ENCODE data around the gene FRMPD1.
"Not testable (repeated sequence)": the region's sequence is repeated elsewhere in the genome, so short reads cannot be mapped to it uniquely, and the experiment has no call there.

FRMPD1 gene

DNA sequence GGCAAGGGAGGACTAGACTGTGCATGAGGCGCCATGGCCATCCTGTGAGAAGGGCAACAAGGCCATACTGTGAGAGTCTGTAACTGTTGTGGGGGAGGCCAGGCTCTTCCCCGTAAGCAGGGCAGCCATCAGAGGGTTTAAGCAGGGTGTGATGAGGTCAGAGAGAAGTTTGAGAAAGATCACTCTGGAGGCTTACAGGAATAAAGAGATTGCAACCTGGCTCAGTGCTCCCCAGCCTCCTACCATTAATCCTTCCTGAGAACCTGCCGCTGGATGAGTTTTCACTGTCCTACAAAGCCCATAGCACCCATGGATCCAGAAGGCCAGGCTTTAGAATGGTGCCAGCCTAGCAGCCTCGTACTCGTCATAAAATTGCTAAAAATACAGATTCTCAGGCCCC, 88.5 kb downstream of the FRMPD1 start:
- DNase-seq (ENCODE audit: low read depth in 2 of 2) = no peak

DNA sequence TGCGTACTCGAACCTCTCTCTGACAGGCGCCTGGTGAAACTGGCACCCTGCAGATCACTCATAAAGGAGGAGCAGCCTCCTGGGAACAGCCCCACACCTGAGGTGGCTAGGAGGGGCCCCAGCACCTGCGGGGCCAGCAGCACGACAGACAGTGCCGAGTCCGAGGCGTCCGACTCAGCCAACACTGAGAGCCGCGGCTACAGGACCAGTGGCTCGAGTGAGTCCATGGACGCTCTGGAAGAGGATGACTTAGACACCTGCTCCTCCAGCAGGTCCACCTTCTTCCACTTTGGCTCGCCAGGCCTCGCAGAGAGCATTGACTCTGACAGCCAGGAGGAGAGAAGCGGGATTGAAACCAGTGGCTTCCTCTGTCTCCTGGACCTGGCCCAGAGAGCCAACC, 89.4 kb downstream of the FRMPD1 start:
- DNase-seq (ENCODE audit: low read depth in 2 of 2) = no peak

DNA sequence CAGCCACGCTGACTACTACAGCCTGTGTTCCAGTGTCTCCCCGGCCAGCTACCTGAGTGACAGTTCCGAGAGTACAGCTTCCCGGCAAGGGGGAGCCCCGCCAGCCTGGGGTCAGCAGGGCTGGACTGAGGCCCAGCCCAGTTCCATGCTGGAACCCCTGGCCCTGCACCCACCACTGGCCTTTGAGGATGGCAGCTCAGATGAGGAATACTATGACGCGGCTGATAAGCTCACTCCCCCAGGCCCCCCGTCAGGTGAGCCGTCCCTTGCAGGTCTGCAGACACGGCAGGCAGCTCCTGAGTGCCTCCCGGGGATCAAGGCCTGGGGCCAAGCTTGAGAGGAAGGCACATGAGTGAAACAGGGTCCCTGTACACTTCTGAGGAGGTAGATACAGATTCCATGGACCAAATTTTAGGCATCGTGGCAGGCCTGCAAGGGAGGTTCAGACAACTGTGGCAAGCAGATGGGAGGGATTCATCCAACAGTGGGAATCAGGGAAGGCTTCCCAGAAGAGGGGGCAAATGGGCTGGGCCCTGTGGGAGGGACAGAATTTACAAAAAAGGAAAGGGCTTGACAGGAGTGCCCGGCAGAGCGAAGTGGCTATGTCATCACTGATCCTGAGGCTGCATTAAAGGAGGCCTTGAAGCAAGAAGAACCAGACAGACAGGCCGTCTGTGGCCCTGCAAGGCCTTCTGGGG, 90.0 kb downstream of the FRMPD1 start:
- DNase-seq (ENCODE audit: low read depth in 2 of 2) = no peak

DNA sequence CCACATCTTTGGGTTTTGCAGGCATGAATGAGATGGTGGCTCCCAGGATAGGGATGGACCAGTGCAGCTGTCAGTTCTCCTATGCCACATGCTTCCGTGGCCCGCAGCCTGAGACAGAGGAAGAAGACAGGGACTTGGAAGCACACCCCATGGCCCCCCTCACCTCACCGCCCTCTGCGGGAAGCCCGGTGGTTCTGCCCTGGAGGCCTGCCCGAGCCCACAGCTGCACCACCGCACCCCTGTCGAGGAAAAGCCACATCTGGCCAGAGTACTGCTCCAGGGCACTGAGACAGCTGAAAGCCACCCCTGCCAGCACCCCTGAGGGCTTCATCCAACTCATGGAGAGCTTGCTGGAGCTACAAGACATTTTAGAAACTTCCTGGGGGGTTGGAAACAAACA, 95.2 kb downstream of the FRMPD1 start:
- DNase-seq (ENCODE audit: low read depth in 2 of 2) = no peak

DNA sequence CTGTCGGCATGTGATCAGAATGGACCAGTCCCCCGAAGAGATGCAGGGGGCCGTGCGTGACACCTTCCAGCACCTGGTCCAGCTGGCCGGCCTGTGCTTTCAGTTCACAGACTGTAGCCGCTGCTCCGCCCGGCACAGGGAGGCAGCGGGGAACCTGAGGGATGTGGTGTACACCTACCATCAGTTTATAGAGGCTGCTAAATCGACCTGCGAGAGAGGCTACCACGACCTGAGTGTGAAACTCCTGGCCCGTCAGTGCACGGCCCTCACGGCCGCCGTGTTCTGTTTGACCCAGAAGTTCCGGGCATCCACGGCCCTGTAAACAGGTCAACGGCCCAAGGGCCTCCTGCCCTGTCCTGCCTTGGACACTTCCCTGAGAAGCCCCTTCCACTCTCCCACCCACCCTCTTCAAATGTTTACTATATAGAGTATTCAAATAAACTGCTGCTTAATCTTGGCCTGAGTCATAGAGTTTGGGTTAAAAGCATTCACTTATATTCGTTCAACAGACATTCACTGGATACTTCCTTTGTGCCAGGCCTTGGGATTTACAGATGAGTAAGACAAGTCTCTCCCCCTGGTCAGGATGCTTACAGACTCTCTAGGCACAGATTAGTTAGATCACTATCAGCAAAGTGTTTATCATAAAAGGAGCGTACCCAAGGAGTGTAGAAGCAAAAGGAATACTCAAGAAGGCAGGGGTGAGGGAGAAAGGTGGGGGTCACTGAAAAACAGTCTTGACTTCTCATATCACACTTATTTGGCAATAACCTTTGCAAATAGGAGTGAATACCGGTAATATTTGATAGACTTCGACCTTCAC, 95.9 kb downstream of the FRMPD1 start:
- no peak for DNase-seq (ENCODE audit: low read depth in 2 of 2)

DNA sequence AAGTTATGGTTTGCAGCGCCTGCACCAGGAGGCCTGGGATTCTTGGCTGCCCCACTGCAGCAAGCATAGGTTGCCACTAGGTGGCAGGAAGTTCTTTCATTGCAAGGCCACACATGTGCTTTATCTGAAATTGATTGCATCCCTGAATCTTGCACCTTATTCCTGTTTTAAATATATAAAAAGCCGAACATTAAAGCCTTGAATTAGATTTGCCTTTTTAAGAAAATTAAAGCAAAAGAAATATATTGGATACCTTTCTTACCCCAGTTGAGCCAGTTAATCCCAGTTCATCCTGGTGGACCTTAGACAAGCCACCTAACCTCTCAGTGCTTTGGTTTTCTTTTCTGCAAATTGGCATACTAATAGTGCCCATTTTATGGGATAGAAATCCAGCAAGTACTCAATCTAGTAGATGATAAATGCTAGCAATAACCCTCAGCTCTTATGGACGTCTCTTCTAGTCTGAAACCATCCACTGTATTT, 96.6 kb downstream of the FRMPD1 start:
- peak; percentile 24 to 32 for DNase-seq (ENCODE audit: low read depth in 2 of 2)

DNA sequence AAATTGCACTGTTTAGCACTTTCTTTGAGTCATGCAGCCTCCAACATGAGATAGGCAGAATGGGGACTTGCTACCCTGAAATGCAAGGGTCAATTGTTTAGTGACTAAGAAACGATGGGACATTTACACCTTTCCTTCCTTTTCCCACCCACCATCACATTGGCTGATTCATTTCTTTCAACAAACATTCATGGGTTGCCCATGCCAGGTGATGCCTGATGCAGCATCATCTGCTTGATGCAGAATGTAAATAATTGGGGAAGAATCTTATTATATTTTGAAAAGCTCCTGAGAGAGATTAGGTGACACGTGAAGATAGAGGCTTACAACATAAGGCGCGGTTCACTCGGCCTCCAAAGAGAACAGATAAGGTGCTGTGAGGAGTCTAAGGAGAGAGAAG, 98.4 kb downstream of the FRMPD1 start:
- no peak for DNase-seq (ENCODE audit: low read depth in 2 of 2)

DNA sequence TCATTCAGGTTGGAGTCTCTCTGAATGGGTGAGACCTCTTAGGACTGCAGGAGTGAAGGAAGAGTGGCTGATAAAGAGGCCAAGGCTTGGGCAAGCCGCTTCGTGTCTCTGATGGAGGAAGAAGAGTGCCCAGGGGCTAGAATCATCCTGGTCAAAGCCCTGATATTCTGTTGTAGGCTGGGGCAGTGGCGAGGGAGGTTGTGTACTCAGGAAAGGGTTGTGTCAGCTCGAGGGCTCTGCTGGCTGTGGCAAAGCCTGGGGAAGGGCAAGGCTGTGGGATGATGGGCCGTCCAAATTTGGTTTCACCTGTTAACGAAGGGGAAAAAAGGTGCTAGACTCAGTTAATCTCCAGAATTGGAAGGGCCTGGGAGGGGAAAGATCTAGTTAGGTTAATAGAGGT, 100.4 kb downstream of the FRMPD1 start:
- no peak for DNase-seq (ENCODE audit: low read depth in 2 of 2)

DNA sequence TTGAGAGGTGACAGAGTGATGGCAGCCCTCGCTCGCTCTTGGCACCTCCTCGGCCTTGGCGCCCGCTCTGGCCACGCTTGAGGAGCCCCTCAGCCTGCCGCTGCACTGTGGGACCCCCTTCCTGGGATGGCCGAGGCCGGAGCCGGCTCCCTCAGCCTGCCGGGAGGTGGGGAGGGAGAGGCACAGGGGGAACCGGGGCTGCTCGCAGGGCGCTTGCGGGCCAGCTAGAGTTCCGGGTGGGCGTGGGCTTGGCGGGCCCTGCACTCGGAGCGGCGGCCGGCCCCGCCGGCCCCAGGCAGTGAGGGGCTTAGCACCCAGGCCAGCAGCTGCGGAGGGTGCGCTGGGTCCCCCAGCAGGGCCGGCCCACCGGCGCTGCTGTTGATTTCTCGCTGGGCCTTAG, 101.0 kb downstream of the FRMPD1 start:
- DNase-seq (ENCODE audit: low read depth in 2 of 2) = not testable (repeated sequence)

DNA sequence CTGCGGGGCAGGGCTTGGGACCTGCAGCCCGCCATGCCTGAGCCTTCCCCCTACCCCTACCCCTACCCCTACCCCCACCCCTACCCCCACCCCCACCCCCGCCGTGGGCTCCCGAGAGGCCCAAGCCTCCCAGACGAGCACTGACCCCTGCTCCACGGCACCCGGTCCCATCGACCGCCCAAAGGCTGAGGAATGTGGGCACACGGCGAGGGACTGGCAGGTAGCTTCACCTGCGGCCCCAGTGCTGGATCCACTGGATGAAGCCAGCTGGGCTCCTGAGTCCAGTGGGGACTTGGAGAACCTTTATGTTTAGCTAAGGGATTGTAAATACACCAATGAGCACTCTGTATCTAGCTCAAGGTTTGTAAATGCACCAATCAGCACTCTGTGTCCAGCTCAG, 101.4 kb downstream of the FRMPD1 start:
- not testable (repeated sequence) for DNase-seq (ENCODE audit: low read depth in 2 of 2)

DNA sequence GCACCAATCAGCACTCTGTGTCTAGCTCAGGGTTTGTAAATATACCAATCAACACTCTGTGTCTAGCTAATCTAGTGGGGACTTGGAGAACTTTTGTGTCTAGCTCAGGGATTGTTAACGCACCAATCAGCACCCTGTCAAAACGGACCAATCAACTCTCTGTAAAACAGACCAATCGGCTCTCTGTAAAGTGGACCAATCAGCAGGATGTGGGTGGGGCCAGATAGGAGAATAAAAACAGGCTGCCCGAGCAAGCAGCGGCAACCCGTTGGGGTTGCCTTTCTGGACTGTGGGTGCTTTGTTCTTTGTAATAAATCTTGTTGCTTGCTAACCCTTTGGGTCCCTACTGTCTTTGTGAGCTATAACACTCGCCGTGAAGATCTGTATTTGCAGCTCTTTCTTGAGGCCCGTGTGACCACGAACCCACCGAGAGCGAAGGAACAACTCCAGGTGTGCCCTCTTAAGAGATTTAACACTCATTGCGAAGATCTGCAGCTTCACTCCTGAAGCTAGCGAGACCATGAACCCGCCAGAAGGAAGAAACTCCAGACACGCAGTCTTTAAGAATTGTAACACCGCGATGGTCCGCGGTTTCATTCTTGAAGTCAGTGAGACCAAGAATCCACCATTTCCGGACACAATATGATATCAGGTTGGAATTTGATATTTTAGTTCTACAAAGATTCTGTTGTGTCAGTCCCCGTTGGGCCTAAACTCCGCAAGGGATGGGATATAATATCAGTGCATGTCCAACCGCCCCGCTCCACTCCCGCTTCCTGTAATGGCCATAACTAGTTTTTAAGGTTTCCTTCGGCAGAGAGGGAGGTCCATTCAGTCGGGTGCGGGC, 102.1 kb downstream of the FRMPD1 start:
- no peak for DNase-seq (ENCODE audit: low read depth in 2 of 2)

DNA sequence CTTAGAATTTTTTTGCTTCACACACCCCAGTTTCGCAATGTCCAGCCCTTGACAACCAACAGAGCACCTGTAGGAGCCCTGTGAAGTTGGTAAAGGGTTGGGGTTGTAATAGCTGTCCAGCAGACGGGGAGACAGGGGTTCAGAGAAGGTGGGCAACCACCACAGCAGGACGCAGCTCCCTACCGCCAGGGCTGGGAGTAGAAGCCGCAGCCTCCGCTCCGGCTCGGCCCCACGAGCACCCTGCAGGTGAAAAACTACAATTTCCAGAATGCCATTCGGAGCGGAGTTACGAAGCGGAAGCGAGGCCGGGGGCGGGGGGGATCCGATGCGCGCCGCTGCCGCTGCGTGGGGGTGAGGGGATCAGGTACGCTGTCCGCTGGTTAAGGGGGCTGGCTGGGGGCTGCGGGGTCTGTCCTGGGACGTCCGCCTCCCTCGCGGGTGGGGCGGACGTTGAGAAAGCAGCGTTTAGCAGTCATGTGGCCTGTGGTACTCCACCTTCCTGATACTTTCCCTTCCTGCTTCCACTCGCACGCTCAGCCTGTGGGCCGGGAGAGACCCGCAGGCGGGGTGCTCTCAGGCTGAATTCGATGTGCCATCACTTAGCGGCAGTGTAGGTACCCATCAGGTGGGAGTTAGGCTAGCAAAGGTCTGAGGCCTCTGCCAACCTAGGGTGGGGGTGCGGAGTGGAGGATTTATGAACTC, 102.9 kb downstream of the FRMPD1 start, which contains the start of gene TRMT10B:
Gene TRMT10B (plus strand): TSS at position 317 of the 702 bp plus-strand sequence. CDS start 8,127 bp downstream, outside the sequence.
- DNase-seq (ENCODE audit: low read depth in 2 of 2) = peak; percentile 51 to 73

DNA sequence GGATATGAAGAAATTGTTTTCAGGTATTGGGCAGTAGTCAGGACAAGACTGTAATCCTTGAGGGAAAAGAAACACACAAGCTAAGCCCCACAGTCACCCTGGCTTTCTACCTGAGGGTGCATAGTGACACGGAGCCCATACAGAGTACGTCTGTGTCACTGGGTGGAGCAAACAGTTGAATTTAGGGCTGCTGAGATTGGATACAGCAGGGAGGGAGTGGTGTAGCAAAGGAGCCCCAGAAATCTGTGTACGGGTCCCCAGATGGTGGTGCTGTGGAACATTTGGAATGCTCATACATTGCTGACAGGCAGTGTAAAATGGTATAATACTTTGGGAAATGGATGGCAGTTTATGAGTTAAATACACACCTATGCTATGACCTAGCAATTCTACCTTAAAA, 108.0 kb downstream of the FRMPD1 start:
- DNase-seq (ENCODE audit: low read depth in 2 of 2) = no peak

DNA sequence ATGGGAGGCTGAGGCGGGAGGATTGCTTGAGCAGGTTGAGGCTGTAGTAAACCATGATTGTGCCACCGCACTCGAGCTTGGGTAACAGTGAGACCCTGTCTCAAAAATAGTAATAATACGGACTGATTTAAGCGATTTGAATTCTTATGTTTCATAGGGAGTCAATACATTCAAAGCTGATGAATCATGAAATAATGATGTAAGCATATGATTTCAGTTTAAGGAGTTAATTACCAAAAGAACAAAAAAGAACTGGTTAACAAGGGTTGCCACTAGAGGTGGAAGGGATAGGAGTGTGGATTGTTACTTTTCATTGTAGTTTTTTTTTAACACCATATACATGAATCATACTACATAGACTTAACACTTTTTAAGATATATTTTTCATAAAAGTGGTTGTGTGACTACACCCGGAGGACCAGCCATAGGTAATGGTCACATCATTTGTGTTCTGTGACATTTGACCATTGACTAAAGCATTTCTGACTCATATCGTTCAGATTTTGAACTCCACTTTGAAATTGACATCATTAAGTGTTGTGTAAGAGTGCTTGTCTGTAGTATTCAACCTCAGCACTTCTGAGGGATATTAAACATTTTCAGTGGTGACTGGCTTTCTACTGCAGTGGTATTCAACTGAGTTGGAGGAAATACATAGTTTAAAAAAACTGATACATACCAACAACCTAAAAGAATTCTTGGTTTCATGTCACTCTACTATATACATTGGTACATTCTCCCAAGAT, 109.8 kb downstream of the FRMPD1 start:
- no peak for DNase-seq (ENCODE audit: low read depth in 2 of 2)

DNA sequence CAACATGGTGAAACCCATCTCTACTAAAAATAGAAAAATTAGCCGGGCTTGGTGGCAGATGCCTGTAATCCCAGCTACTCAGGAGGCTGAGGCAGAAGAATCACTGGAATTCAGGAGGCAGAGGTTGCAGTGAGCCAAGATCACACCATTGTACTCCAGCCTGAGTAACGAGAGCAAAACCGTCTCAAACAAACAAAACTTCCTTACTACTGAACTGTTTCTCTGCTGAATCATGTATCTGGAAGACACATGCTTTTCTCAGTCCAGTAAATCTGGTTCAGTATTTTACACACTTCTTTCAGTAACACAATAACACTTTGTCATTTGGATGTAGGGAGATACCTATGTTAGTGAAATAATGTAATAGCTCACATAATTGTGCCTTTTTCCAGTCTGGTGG, 110.8 kb downstream of the FRMPD1 start:
- no peak for DNase-seq (ENCODE audit: low read depth in 2 of 2)

DNA sequence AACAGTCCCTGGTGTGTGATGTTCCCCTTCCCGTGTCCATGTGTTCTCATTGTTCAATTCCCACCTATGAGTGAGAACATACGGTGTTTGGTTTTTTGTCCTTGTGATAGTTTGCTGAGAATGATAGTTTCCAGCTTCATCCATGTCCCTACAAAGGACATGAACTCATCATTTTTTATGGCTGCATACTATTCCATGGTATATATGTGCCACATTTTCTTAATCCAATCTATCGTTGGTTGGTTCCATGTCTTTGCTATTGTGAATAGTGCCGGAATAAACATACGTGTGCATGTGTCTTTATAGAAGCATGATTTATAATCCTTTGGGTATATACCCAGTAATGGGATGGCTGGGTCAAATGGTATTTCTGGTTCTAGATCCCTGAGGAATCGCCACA, 114.5 kb downstream of the FRMPD1 start:
- DNase-seq (ENCODE audit: low read depth in 2 of 2) = not testable (repeated sequence)

DNA sequence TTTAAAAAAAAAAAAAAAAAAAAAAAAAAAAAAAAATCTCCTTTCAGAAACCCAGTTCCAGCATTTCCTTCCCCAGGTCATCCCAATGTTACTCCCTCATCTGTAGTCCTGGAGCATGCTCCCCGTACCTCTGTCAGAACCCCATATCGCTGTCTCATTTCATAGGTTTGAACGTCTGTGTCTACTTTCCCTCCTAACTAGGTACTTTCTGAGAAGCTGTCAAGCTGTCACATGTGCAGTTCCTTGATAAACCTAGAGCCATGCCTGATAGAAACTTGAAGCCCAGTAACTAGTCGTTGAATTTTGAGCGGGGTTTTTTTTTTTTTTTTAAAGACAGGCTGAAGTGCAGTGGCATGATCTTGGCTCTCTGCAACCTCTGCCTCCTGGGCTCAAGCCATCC, 118.6 kb downstream of the FRMPD1 start:
- DNase-seq (ENCODE audit: low read depth in 2 of 2) = no peak

DNA sequence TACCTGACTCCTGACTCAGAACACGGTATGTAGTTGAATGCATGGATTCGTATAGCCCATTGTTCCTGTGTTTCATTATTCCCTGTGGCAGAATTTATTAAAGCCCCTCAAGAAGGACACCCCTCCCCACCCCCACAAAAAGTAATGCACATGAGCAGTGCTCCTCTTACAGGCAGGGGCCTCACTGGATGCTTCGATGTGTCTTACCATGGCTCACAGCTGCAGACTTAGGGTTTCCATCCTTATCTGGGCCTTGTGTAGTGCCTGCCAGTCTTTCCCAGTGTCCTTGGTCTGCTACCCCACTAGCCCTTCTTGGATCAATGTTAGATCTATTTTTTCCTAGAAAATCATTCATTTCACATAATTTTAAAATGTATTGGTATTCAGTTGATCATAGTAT, 119.2 kb downstream of the FRMPD1 start:
- no peak for DNase-seq (ENCODE audit: low read depth in 2 of 2)

DNA sequence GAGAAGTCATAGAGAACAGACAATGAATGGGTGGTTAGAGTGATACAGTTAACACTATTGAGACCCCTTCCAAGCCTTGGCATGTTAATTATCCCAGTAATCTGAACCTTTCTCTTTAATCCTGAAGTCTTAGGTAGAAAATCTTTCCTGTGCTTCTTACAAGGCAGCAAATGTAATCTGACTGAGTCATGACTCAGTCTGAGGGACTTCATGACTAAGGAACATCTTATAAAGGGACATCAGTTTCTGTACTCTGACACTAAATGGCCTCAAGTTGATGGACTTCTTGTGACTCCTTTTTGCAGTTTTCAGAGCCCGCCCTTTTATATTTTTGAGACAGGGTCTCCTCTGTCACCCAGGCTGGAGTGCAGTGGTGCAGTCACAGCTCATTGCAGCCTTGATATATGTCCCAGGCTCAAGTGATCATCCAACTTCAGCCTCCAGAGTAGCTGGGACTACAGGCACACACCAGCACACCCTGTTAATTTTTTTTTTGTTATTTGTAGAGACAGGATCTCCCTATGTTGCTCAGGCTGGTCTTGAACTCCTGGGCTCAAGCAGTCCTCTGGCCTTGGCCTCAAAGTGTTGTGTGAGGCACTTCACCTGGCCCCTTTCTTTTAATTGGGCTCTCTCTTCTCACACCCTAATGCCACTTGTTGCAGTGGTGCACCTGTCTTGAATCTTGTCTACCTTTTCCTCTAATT, 124.6 kb downstream of the FRMPD1 start:
- no peak for DNase-seq (ENCODE audit: low read depth in 2 of 2)

DNA sequence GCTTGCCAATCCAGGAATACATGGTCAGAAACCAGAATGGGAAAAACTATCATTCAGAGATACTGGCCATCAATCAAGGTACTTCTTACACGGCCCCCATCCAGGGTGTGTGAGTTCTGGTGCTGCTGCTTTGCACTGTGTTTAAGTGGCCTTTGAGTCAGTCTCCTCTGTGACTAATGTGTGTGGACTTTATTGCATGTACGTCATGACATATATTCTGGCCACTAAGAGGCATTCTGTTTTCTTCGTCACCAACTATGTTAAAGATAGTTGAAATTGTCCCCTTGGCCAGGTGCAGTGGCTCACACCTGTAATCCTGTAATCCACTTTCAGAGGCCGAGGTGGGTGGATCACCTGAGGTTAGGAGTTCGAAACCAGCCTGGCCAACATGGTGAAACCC, 125.6 kb downstream of the FRMPD1 start:
- no peak for DNase-seq (ENCODE audit: low read depth in 2 of 2)

Measured in stimulated activated CD8-positive, alpha-beta memory T cell treated with anti-CD3 and anti-CD28 coated beads, Interleukin-7, amount 100 ng/mL, for 4 hours (primary cell).